Islet of Langerhans (tissue), 1 donor: ENCODE measurements around the gene TMED9.
"Not testable (repeated sequence)": the region's sequence is repeated elsewhere in the genome, so short reads cannot be mapped to it uniquely, and the experiment has no call there.

Experiments used
- FAIRE-seq: peaks from one replicate; lab custom pipeline; 2011; peaks lifted over from hg19 to GRCh38; lab: Jason Lieb, UNC

TMED9 gene

DNA sequence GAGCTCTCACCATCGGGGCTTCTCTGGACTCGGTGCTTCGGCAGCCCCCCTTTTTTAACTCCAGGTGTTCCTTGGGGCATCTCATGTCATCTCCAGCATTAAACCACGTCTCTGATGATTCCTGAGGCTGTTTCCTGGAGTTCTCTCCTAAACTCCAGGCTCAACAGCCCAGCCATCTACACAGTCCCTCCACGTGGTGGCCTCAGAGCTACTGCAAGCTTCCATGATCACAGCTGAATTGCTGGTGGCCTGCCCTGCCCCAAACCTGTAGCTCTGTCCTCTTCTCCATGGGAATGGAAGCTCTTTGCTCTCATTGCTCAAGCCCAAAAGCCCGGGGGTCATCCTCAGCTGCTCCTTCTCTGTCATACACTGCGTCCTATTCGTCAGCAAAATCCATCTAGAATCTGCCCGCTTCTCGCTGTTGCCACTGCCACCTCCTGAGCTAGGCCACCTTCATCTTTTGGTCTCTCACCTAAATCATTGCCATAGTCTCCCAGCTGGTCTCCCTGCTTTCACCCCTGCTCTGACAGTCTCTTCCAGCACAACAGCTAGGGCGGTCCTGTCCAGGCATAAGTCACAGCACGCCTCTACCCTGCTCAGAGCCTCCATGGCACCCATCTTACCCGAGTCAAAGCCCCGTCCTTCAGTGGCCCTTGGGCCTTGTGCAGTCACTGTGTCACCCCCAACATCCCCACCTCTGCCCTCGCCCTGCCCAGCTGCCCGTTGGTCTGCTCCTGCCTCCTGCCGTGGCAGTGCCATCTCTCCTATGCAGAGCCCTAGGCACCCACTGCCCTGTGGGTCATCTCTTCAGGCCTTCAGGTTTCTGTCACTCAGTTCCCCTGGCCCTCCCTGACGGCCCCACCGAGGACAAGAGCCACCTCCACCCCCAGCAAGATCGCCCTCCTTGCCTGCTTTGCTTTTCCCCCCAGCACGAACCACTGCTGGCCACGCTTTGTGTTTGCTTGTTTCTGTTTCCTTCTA lies 14.4 kb downstream of the TMED9 start:
- no peak for FAIRE-seq

DNA sequence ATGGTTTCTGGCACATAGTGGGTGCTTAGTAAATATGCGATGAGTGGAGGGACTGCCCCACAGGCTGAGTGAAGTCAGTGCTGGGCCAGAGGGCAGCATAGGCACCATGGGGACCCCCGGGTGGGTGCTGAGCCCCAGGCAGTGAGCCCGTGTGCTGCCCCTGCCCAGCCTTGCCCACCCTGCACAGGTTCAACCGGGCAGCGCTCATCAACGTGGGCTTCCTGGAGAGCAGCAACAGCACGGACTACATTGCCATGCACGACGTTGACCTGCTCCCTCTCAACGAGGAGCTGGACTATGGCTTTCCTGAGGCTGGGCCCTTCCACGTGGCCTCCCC lies 15.1 kb downstream of the TMED9 start:
- no peak for FAIRE-seq

DNA sequence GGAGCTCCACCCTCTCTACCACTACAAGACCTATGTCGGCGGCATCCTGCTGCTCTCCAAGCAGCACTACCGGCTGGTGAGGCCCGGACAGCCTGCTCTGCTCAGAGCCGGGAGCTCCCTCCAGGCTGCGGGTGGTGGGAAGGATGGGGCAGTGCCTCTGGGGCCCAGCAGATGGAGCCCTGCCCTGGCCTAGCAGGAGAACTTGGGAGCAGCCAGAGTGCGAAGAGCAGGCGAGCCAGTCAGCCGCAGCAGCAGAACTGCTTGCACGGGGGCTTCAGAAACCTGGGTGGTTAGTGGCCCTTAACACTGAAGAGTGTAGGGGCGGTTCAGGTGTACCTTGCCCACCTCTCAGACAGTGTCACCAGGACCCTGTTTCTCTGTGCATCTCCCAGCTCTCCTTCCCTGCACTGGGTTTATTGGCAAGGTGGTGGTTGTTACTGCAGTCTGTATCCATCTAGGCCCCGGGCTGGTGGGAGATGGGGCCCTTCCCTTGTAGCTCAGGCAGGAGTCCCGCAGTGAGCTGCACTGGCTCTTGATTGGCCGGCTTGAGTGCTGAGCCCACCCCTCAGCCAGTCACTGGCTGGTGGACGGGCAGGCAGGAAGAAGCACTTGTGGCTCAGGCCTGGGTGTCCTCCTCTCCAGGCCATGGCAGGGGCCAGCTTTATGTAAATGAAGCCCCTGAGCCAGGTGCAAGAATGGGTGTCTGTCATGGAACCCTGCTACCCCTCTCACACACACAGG lies 15.6 kb downstream of the TMED9 start:
- no peak for FAIRE-seq

DNA sequence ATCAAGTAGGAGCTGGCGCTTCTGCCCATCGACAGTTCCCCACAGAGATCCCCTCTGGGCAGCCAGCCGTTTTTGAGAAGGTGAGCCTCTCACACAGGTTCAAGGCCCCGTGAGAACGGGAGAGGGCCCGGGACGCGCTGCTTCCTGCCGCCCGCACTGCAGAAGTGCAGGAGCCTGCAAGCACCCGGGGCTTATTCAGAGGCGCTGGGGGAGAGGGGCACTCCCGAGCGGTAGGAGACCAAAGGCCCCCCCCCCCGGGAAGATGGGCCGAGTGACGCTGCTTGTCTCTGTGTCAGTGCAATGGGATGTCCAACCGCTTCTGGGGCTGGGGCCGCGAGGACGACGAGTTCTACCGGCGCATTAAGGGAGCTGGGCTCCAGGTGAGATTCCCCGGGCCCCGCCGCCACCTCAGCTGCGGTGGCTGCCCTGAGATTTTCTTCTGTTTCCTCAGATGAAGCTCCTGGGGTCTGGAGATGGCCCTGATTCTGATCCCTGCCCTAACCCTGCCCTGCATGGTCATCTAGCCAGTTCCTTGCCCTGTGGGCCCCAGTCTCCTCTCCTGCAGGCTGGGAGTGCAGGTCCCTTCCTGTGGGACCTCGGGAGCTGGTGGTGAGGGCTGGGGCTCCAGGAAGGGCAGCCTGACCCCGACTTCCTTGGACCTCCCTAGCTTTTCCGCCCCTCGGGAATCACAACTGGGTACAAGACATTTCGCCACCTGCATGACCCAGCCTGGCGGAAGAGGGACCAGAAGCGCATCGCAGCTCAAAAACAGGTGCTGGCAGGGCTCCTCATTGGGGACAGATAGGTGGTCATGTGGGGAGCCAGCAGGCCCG lies 16.5 kb downstream of the TMED9 start:
- FAIRE-seq = no peak

DNA sequence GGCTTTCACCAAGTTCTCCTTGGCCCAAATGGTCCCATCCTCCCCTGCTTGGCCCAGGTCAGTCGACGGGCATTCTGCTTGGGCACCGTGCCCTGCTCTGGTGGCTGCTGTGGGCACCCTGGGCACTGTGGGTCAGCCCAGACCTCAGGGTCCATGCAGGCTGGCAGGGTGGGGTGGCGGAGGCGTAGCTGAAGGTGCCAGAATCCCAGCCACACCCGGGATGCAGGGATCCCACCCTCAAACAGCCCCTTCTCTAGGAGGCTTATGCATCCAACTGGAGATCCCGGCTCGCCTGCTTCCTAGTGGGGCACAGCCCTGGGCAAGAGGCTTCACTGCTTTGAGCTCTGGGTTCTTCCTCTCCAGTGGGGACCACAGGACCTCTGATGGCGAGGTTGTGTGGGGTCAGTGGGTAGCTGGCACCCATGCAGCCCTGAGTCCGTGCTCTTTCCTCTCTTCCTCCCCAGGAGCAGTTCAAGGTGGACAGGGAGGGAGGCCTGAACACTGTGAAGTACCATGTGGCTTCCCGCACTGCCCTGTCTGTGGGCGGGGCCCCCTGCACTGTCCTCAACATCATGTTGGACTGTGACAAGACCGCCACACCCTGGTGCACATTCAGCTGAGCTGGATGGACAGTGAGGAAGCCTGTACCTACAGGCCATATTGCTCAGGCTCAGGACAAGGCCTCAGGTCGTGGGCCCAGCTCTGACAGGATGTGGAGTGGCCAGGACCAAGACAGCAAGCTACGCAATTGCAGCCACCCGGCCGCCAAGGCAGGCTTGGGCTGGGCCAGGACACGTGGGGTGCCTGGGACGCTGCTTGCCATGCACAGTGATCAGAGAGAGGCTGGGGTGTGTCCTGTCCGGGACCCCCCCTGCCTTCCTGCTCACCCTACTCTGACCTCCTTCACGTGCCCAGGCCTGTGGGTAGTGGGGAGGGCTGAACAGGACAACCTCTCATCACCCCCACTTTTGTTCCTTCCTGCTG lies 17.4 kb downstream of the TMED9 start:
- FAIRE-seq = no peak

DNA sequence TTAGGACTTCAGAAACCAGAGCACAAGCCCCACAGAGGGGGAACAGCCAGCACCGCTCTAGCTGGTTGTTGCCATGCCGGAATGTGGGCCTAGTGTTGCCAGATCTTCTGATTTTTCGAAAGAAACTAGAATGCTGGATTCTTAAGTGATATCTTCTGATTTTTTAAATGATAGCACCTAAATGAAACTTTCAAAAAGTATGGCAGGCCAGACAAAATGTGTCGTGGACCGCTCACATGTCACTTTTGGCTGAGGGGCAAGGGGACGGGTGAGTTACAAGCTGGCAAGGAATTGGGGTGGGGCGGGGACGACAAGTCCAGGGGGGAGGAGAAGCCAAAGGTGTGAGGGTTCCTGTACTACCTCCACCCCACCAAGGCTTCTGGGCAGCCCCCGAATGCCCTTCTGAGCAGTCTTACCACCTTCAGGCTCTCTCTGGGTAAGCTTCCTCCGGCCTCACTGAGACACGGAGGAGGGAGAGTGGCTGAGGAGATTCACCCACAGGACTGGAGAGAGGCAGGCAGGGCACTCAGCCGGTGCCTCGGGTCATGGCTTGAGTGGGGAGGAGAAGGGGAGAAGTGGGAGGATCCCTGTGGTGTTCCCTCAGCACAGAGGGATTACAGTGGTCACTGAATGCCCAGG lies 18.2 kb downstream of the TMED9 start:
- FAIRE-seq = no peak

DNA sequence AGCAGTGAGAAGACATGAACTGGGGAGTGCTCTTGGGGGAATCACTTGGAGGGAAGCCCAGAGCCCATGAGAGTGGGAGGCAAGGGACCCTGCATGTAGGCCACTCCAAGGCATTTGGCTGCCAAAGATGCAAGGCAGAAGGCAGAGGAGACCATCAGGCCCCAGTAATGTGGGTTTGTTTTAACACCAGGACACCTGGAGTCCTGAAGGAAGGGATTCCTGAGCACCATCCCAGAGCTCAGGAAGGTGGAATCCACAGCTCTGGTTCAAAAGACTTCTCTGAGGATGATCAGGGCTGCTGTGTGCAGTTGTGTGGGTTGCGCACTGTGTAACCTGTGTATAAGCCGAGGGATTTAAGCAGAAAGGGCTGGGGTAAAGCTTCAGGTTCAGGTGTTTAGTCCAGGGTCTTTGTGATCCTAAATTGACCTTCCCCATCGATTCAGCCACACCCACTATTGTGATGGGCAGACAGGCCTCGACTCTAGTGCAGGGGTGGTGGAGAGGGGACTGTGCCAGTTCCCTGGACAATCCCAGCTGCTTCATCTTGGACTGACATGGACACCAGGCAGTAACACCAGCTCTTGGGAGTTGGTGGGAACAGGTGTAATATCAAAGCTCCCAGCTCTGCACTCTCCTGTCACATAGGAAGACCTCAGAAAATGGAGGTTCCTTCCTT lies 18.9 kb downstream of the TMED9 start:
- FAIRE-seq = no peak

DNA sequence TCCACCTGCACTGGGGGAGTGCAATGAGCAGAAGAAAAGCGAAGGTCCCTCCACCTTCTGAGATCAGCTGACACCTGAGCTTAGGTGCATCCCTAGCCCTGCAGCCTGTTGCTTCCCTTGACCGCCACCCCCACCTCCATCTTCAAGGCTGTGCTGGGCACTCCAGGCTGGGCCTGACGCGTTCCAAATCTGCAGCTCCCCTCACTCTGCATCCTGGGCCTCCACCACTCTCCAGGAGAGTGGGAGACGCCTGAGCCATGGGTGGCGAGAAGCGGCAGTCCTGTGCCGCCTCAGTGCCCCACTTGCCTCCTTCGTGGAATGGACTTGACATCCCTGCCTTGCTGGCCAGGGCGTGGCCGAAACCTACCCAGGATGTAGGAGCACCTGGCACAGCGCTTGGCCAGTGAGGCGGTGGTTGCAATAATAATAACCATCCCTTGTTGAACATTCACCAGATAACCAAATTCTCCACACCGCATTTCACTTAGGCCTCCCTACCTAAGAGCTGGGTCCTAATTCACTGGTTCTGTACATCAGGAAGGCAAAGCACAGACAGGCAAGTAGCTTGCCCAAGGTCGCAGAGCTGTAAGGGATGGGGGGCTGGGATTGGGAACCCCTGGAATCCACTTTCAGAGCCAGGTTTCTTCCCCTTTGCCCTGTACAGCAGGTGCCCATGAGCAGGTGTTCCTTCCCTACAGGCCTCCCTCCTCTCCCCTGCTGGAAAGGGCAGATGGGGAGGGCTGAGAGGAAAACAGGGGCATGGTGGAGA lies 19.6 kb downstream of the TMED9 start:
- no peak for FAIRE-seq

DNA sequence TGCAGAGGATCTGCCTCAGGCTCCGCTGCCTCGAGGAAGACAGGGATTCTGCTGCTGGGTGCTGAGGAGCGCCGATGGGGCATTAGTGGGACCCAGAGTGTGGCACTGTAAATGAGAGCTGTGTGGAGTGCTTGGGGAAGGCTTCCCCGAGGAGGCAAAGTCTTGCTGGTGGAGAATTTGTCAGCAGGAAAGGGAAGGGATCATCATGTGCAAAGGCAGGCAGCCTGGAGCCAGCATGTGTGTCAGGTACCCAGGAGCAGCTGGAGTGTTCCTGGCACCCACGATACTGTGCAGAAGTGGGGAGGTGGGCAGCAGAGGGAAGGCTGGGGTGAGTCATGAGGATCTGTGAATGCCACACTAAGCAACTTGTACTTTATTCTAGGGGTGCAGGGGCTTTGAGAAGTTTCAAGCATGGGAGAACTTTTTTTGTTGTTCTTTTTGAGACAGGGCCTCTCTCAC lies 20.2 kb downstream of the TMED9 start:
- FAIRE-seq = no peak

DNA sequence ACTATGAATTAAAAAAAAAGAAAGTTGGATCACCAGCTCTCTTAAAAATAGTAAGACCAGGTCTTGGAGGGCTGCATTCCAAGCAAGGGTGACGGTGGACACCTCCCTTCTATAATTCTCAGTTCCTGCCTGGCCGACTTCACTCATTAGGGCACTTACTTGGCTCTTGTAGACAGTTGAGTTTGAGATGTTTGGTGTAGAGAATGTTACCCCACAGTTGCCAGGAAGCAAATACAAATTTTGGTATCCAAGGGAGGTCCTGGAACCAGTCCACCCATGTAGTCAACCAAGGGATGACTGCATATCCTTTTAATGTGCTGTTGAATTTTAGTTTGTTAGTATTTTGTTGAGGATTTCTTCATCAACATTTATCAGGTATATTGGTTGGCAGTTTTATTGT lies 28.6 kb downstream of the TMED9 start:
- FAIRE-seq = no peak

DNA sequence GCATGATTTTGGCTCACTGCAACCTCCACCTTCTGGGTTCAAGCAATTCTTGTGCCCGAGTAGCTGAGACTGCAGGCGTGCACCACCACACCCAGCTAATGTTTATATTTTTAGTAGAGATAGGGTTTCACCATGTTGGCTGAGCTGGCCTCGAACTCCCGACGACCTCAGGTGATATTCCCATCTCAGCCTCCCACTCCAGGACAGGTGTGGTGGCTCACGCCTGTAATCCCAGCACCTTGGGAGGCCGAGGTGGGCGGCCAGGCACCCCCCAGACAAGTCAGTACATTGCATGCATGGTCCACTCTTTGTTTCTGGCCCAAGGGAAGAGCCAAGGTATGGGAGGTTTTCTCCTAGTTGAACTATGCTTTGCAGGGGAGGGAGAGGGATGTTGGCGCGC lies 32.2 kb downstream of the TMED9 start:
- not testable (repeated sequence) for FAIRE-seq

DNA sequence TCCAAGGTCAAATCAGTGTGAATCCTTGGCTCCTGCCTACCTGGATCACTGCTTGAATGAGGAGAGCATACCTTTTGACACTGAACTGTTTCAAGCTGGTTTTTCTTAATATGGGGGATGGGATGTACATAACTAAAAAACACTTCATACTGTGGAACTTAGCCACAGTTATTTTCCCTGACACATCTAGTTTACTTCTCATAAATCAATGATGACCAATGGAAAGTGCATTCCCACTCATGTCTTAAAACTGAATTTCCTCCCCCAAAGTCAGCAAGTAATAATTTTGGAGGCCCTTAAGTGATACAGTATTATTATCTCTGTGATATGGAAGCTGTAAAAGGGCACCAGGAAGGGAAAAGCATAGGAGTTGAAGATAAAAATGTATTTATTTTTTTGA lies 38.2 kb downstream of the TMED9 start:
- FAIRE-seq = not testable (repeated sequence)

DNA sequence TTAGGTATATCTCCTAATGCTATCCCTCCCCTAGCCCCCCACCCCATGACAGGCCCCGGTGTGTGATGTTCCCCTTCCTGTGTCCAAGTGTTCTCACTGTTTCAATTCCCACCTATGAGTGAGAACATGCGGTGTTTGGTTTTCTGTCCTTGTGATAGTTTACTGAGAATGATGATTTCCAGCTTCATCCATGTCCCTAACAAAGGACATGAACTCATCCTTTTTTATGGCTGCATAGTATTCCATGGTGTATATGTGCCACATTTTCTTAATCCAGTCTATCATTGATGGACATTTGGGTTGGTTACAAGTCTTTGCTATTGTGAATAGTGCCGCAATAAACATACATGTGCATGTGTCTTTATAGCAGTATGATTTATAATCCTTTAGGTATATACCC lies 42.9 kb downstream of the TMED9 start:
- not testable (repeated sequence) for FAIRE-seq

DNA sequence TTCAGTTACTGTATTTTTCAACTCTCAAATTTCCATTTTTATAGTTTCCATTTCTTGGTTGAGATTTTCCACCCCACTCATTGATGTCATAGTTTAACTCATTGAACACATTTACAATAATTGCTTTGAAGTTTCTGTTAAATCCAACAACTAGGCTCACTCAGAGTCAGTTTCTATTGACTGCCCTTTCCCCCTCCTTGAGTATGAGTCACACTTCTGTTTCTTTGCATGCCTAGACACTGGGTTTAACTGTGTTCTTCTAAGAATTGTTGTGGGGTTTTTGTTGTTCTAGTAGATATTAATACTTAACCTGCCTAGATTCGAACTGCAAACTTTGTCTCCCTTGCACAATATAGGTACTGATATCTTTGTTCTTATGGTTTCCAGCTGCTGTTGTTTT lies 53.5 kb downstream of the TMED9 start:
- peak; percentile 24 for FAIRE-seq
